ENCODE results near the gene PSMD6.

DNA sequence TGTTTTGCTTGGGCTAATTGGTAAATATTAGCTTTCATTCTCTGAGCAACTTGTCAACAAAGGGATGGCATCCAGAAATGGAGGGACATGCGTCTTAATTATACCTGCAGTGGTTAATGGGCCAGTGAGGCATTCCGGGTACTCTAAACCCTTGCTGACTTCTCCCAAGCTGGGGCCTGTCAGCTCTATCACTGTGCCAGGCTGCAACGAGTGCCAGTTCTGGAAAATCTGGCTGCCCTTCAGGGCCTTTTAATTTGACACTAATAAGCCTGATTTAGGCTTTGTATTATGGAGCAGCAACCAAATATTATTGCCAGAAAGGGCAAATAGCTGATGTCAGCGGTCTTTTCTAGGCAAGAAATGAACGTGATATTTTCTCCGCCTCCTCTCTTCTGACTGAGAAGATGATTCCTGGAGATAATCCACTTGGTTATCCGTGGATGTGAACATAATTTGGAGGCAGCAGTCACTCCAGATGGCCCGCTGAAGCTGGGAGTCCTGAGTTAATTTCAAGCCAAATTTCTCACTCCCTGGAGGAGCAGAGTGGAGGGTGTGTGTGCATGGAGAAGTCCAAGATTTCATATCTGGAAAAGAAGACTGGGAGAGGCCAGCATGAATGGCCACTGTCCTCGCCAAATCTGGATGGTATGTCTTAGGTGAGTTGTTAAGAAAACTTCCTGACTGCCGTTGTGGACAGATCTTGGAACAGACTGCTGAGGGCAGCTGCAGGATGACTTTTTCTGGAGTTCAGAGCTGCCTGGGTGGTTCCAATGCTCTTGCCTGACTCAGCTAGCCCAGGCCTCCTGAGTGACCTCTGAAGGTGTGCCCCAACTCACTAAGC, 44.4 kb upstream of the PSMD6 start:
- TF ChIP-seq, protein P1, sequence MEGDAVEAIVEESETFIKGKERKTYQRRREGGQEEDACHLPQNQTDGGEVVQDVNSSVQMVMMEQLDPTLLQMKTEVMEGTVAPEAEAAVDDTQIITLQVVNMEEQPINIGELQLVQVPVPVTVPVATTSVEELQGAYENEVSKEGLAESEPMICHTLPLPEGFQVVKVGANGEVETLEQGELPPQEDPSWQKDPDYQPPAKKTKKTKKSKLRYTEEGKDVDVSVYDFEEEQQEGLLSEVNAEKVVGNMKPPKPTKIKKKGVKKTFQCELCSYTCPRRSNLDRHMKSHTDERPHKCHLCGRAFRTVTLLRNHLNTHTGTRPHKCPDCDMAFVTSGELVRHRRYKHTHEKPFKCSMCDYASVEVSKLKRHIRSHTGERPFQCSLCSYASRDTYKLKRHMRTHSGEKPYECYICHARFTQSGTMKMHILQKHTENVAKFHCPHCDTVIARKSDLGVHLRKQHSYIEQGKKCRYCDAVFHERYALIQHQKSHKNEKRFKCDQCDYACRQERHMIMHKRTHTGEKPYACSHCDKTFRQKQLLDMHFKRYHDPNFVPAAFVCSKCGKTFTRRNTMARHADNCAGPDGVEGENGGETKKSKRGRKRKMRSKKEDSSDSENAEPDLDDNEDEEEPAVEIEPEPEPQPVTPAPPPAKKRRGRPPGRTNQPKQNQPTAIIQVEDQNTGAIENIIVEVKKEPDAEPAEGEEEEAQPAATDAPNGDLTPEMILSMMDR (IDR thresholded peaks at IDR 0.05), result no peak
- no peak for TF ChIP-seq POLR2A (IDR thresholded peaks at IDR 0.05)
- no peak for TF ChIP-seq POLR2AphosphoS5 (IDR thresholded peaks at IDR 0.05)
